Fibroblast of skin of right biceps (primary cell): ENCODE results near the gene MTNR1B.

Experiments
- DNase-seq: peaks from one replicate; pipeline ENCODE4 v3.0.0-alpha.2; 2013

Gene MTNR1B

GRCh38 chr11:92978271-92979111 lies 9.0 kb downstream of the MTNR1B start:
- DNase-seq = peak; percentile 3

DNA sequence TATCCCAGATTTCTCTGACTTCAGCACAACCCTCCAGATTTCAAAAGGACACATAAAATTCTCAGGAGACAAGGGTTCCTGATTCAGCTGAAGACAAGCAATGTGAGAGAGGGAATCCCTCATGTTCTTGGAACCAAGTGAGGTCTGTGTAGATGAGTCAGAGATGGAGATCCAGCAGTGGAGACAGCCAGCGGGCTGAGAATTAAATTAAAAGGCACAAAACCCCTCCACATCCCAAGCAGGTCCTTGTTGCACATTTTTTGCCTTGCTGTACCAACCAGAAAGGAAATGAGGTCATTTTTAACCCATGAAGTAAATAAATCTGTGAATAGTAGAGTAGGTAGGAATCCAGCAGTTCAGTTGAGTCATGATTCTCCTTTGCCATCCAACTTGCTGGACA lies 9.7 kb downstream of the MTNR1B start:
- DNase-seq = peak; percentile 36

- no peak for DNase-seq
Measured at GRCh38 chr11:92980312-92980711, 10.9 kb downstream of the MTNR1B start.

DNA sequence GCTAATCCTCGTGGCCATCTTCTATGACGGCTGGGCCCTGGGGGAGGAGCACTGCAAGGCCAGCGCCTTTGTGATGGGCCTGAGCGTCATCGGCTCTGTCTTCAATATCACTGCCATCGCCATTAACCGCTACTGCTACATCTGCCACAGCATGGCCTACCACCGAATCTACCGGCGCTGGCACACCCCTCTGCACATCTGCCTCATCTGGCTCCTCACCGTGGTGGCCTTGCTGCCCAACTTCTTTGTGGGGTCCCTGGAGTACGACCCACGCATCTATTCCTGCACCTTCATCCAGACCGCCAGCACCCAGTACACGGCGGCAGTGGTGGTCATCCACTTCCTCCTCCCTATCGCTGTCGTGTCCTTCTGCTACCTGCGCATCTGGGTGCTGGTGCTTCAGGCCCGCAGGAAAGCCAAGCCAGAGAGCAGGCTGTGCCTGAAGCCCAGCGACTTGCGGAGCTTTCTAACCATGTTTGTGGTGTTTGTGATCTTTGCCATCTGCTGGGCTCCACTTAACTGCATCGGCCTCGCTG lies 12.1 kb downstream of the MTNR1B start:
- DNase-seq = no peak

DNA sequence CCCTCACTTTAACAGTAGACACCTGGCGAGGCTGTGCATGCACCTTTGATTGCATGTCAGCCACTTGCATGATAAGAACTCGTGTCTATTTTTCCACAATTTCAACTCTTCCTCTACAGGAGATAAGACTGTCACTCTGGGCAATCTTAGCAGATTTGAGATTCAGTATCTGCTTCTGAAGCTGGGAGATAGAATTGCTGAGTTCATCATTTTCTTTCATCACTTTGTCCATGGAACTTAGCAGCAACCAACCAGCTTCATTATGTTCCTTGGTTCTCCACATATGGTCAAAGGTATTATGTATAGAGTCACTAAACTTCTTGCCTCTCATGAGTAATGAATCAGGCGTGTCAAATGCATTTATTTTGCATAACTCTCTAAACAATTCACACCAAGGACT lies 17.1 kb downstream of the MTNR1B start:
- no peak for DNase-seq

DNA sequence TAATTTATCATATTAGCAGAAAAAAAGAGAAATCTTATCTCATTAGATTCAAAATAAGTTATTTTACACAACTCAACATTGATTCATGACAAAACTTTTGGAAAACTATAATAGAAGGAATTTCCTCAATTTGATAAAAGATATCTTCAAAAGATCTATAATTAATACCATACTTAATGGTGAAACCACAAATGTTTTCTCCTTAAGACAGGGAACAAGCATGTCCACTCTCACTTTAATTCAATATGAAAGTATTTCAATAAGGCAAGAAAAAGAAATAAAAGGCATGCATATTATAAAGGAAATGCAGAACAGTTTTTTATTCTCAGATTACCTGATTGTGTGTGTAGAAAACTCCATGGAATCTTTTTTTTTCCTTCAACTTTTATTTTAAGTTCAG lies 23.6 kb downstream of the MTNR1B start:
- DNase-seq = no peak

- DNase-seq = peak; percentile 64
Measured at GRCh38 chr11:93000511-93001476, 31.3 kb downstream of the MTNR1B start.

DNA sequence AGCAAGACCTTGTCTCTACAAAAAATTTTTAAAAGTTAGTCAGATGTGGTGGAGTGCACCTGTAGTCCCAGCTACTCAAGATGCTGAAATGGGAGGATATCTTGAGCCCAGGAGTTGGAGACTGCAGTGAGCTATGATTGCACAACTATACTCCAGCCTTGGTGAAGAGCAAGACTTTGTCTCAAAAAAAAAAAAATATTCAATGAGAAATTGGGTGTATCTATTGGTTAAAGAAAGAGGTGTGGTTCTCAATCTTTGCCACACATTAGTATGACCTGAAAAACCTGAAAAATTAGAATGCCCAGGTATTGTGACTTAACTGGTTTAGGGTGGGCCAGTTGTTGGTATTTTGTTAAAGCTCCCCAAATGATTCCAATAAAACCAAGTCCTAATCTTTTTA lies 32.4 kb downstream of the MTNR1B start:
- DNase-seq = no peak

DNA sequence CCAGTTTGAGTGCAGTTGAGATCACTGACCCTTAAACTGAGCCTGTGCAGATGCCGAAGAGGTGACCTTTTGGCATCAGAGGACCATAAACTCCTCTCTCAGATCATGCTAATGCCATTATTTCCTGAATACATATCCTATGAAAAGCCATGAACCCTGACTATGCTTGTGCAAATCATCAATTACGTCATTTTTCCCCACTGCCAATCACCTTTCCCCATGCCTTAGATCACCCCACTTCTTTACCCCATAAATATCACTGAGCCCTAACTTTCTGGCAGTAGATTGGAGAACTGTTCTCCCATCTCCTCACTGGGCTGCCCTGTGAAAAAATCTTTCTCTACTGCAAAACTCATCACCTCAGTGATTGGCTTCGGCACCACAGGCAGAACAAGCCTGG lies 32.9 kb downstream of the MTNR1B start:
- no peak for DNase-seq

GRCh38 chr11:93005239-93005638 lies 35.8 kb downstream of the MTNR1B start:
- DNase-seq = no peak

DNA sequence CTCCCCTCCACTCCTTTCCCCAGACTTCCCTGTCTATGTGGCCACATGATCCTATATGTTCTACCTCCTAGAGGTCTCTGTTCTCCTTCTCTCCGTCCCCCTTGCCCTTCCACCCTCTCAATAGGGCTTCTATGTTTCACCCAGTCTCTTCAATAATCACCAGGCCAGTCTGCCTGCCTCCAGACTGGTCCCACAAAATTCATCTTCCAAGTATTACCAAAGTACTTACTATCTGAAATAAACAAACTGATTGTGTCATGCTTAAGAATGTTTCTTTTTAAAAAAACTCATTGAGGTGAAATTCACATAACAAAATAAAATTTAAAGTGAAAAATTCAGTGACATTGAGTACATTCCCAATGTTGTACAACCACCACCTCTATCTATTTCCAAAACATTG lies 44.2 kb downstream of the MTNR1B start:
- no peak for DNase-seq

DNA sequence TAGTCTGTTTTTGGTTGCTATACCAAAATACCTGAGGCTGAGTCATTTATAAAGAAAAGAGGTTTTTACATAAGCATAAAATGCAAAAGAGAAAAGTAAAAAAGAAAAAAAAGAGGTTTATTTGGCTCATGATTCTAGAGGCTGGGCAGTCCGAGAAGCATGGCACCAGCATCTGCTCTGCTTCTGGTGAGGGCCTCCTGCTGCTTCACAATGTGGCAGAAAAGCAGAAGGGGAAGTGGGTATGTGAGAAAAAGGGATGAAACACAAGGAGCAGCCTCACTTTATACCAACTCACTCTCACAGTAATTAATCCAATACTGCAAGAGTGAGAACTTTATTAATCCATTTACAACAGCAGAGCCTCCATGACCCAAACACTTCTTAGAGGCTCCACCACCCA lies 47.1 kb downstream of the MTNR1B start:
- no peak for DNase-seq

DNA sequence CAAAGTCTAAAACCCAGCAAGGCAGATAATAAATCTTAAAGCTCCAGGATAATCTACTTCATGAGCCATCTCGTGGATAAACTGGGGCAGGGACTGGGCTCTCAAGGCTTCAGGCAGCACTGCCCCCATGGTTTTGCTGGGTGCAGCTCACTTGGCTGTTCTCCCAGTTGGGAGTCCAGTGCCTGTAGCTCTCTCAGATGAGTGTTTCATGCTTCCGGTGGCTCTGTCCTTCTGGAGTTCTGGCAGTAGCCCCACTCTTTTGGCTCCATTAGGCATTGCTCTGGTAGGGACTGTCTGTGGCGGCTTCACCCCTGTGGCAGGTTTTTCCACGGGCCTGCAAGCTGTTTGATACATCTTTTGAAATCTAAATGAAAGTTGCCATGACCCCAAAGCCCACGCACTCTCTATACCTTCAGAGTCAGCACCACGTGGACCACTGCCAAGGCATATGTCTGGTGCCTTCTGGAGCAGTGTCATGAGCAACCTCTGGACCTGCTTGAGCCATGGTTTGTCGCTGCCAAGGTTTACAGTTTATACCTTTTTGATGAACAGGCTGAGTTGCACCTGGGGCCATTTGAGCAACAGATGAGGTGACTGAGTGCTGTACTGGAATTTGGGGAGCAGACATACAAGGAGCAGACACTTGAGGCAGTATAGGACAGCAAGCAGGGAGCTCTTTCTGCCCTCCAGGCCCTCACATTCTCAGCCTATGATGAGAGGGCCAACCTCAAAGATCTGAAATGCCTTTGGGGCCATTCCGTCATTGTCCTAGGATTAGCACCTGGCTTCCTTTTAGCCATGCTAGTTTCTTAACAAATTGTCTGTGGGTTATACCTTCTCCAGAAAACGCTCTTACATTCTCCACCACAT lies 48.6 kb downstream of the MTNR1B start:
- no peak for DNase-seq

DNA sequence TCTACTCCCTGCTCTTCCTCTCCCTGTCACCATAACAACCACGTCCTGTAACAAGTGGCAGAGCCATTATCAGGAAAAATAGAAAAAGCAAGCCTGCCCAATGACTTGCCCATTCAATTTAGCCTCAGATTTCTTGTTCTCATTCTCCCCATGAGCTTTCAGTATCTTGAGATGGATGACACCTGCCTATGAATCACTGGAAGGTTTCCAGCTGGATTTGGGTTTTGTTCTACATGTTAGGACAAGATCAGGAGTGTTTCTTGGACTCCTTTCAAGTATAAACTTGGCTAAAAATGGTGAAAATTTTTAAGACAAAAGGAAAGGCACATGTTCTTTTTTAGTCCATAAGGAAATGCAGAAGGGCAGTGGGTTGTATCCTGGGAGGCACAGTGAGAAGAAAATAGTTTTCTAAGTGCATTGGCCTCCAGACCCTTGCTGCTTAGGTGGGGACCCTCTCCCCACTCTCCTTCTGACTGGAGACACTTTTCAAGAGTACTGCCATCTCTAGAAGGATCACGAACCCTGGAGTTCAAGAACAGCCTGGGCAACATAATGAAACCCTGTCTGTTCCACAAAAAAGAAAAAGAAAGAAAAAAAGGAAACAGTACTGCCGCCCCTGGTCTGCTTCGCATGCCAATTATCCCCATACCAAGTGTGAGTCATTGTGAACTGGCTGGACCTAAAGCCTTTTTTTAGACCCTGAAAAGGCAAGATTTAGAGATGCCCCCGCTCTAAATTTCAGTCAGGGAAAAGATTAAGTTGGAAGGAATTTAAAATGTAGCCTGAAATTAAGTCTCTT lies 51.0 kb downstream of the MTNR1B start:
- peak; percentile 66 for DNase-seq

GRCh38 chr11:93024369-93024768 lies 54.9 kb downstream of the MTNR1B start:
- no peak for DNase-seq

DNA sequence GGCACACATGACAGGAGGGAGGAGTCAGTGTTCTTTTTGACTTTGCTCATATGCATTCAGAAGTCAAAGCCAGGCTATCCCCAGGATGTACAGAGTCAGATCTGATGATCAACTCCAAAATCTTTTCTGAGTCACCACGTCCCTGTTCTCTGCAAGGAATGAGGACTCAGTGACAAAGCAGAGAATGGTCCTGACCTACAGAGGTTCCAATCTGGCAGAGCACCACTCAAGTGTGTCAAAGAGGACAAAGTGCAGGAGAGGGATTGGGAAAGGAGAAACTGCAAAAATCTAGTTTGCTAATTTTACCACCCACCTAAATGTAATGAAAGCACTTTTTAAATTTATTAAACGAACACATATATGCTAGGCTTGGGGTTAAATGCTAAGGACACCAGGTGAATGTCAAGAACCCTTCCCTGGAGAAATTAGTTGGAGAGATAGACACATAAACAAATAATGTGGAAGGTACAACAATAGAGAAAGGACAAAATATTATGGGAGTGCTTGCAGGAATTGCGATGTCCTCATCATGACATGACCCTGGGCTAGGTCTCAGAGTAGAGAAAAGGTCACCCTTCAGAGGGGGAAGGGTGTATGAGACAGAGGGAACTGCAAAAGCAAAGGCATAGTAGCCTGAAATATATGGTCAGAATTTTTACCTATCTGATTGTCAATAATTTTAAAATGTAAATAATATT lies 56.3 kb downstream of the MTNR1B start:
- no peak for DNase-seq

- DNase-seq = no peak
Measured at GRCh38 chr11:93028960-93029522, 59.6 kb downstream of the MTNR1B start.

DNA sequence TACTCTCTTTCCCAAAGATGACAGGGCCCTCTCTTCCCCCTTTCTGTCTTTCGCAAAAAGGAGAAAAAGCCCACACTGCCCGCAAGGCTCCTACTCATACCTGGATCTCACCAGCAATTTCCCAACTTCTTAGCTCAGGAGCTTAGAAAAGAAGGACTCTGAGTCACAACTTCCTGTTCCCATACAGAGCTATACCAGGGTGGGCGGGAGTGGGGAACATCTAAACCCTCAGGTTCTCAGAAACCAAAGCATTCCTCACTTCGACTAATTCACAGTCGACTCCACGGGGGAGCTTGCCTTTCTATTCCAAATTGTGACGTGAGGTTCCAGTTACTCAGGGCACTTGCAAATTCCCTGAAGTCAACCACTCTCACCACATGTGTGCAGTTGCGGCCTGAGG lies 61.9 kb downstream of the MTNR1B start:
- DNase-seq = peak; percentile 63
